Esophagus muscularis mucosa (tissue), 4 donors: ENCODE data around the gene FBXO24.

Source experiments
- EP300 ChIP-seq: sonication (generic); formaldehyde crosslinking; IDR thresholded peaks from one replicate; pipeline ENCODE4 v1.6.1; 2017; ENCODE audit warnings: antibody characterized with exemption
- POLR2A ChIP-seq: fragments of 450-650 bp; IDR thresholded peaks from one replicate; pipeline ENCODE4 v1.6.1; 2017; ENCODE audit warnings: antibody characterized with exemption, moderate library complexity, mild to moderate bottlenecking, low read depth
- TF ChIP-seq, protein P1 (sequence below), 3 experiments: fragments of 200-600 bp in 2 of 3; fragments of 450-650 bp in 1 of 3; sonication (generic) in 2 of 3; IDR thresholded peaks; one replicate each; pipeline ENCODE4 v1.5.1; 2017 to 2019; ENCODE audit warnings: antibody characterized with exemption in 3 of 3, mild to moderate bottlenecking in 2 of 3, moderate library complexity in 1 of 3

DNA sequence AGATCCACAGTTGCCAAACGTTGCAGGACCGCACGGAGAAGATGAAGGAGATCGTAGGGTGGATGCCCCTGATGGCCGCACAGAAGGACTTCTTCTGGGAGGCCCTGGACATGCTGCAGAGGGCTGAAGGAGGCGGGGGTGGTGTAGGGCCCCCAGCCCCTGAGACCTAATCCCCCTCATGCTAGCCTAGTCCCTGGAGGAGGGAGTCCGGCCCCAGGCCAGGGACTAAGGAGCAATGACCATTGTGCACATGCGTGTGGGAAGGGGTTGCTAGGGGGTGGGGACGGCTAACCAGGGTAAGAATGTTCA is 14.6 kb downstream of the FBXO24 start:
- no peak for TF ChIP-seq EP300
- TF ChIP-seq, protein P1, sequence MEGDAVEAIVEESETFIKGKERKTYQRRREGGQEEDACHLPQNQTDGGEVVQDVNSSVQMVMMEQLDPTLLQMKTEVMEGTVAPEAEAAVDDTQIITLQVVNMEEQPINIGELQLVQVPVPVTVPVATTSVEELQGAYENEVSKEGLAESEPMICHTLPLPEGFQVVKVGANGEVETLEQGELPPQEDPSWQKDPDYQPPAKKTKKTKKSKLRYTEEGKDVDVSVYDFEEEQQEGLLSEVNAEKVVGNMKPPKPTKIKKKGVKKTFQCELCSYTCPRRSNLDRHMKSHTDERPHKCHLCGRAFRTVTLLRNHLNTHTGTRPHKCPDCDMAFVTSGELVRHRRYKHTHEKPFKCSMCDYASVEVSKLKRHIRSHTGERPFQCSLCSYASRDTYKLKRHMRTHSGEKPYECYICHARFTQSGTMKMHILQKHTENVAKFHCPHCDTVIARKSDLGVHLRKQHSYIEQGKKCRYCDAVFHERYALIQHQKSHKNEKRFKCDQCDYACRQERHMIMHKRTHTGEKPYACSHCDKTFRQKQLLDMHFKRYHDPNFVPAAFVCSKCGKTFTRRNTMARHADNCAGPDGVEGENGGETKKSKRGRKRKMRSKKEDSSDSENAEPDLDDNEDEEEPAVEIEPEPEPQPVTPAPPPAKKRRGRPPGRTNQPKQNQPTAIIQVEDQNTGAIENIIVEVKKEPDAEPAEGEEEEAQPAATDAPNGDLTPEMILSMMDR (IDR thresholded peaks at IDR 0.05), result no peak
- TF ChIP-seq POLR2A, result no peak
